HG02938 (cell line): ENCODE data around the gene C1QTNF8.

ENCODE experiments used
- ATAC-seq: cut with Tn5 transposase; IDR thresholded peaks from one replicate; pipeline ENCODE4 v1.9.1; 2021; ENCODE audit warnings: mild to moderate bottlenecking, moderate library complexity; ENCODE audit not compliant: unreplicated experiment

C1QTNF8 gene, protein sequence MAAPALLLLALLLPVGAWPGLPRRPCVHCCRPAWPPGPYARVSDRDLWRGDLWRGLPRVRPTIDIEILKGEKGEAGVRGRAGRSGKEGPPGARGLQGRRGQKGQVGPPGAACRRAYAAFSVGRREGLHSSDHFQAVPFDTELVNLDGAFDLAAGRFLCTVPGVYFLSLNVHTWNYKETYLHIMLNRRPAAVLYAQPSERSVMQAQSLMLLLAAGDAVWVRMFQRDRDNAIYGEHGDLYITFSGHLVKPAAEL

GRCh38 chr16:1096169-1097082, at the start of gene C1QTNF8:
Gene C1QTNF8, minus strand, starts transcription at chr16:1096244. Its CDS starts 1,322 bp downstream, at chr16:1094922.
- no peak for ATAC-seq

DNA sequence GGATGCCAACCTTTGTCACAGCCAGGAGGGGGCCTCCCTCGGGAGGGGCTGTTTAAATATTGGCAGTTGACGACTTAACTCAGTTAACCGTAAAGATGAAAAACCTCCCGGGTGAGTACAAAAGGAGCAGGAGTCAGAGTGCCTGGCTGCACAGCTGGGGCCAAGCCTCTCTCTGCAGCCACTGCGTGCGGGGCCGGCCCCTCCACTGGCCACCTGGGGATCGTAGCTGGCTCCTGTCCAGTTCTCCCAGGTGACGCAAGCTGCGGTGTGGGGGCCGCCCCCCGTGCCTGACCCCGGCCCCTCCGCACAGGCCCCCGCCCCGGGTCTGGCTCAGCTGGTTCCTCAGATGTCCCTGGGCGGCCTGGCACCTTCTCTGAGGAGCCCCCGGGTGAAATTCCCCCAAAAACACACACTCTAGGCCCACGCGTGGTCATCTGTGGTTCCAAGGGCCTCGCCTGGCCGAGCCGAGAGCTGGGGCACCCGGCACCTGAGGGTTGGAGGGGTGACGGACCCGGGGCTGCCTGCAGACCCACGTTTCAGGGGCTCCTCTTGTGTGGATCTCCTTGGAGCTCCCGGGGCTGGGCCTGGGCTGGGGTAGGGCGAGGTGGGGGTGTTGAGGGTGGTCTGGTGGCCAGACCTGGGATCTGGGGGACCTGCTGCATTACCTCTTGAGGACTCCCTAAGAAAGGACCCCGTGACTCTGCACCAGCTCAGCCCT, 49.5 kb upstream of the C1QTNF8 start:
- no peak for ATAC-seq

- ATAC-seq, result no peak
Observed at GRCh38 chr16:1144476-1145382, 48.7 kb upstream of the C1QTNF8 start.

DNA sequence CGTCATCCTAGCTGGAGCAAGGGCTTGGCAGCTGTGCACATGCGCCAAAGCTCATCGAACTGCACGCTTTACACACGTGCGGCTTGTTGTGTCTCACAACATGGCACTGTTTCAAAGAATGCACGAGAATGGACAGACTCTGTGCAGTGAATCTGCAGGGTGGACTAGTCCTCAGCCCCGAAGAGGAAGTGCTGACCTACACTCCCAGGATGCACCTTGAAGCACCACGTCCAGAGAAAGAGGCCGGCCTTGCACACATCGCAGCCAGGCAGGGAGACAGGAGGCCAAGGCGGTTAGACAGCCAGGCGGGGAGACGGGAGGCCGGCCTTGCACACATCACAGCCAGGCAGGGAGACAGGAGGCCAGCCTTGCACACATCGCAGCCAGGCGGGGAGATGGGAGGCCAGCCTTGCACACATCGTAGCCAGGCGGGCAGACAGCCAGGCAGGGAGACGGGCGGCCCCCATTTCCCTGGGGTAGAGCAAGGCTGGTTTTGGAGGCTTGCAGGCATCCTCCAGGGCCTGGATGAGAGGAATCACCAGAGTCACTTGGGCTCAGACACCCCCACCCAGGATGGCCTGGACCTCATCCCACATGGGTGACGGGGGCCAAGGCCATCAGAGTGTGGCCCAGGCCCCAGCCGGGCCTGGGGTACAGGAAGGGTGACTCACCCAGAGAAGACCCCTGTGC, 47.9 kb upstream of the C1QTNF8 start:
- no peak for ATAC-seq

- ATAC-seq, result no peak
Observed at GRCh38 chr16:1142911-1143310, 46.9 kb upstream of the C1QTNF8 start.

DNA sequence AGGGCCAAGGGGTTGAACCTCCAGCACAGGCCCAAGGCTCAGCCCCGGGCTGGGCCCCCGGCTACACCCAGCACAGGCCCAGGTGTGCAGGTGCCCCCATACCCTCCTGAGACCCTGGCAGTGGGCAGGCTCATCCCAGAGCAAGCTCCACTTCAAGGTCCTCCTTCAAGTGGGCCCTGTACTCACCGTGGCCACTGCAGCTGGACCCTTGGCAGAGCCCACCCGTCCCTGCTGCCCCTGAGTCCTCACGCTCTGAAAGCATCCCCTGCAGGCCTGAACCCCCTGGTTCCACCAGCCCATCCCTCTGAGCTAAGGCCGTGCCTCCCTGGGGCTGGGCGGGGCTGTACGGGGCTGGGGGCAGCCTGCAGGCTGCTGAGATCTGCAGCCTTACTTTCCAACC, 45.7 kb upstream of the C1QTNF8 start:
- ATAC-seq, result no peak

- no peak for ATAC-seq
Observed at GRCh38 chr16:1141191-1141590, 45.1 kb upstream of the C1QTNF8 start.

DNA sequence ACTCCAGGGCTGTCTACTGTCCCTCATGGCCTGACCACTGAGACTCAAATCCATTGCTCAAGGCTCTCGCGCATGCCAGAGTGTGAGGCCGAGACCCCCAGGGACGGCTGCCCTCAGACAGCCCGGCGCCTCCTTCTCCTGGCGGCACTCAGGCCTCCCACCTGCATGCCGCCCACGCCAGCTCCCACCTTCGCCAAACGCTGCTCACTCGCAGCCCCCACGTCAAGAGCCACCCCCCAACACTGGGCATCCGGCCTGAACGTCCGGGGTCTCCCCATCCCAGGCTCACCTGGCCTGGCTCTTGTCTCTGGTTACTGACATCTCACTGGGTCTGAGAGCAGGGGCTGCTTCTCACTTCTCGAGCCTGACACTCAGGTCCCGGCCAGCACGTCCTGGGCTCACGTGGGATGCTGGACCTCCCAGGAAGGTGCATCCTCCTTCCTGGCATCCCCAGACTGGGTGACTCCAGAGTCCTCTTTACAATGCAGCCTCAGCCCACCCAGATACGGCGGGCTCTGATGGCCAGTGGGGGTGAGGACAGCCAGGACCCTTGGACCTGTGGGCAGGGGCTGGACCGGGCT, 44.6 kb upstream of the C1QTNF8 start:
- no peak for ATAC-seq

- no peak for ATAC-seq
Observed at GRCh38 chr16:1137604-1138003, 41.6 kb upstream of the C1QTNF8 start.

DNA sequence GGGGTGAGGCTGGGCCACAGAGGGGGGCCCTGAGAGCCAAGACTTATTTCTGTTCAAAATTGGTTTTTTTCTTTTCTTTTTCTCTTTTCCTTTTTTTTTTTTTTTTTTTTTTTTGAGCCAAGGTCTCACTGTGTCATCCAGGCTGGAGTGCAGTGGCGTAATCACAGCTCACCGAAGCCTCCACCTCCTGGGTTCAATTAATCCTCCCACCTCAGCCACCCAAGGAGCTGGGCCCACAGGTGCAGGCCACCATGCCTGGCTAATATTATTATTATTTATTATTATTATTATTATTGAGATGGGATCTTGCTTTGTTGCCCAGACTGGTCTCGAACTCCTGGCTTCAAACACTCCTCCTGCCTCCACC, 39.4 kb upstream of the C1QTNF8 start:
- no peak for ATAC-seq

- no peak for ATAC-seq
Observed at GRCh38 chr16:1134776-1135458, 38.9 kb upstream of the C1QTNF8 start.

GRCh38 chr16:1133810-1134520, 37.9 kb upstream of the C1QTNF8 start:
- no peak for ATAC-seq

DNA sequence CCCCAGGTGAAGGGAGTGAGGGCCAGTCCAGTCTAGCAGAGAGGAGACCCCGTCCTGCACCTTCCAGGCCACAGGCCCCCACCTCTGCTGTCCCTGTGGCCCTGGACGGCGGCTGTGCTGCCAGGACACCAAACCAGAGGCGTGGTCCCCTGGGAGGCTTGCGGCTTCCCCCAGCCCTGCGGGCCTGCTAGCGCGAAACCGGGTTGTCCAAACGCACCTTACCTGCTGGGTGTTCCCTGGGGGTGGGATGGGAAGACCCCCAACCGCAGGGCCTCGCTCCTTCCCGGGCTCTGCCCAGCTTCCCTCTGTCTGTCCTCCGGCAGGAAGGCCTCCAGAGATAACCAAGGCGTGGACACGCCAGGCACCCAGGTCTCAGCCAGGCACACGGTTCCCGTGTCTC, 37.2 kb upstream of the C1QTNF8 start:
- ATAC-seq, result no peak

- ATAC-seq, result no peak
Observed at GRCh38 chr16:1132431-1132830, 36.4 kb upstream of the C1QTNF8 start.

GRCh38 chr16:1131378-1131994, 35.4 kb upstream of the C1QTNF8 start:
- ATAC-seq, result no peak

GRCh38 chr16:1130382-1130781, 34.3 kb upstream of the C1QTNF8 start:
- ATAC-seq, result no peak

DNA sequence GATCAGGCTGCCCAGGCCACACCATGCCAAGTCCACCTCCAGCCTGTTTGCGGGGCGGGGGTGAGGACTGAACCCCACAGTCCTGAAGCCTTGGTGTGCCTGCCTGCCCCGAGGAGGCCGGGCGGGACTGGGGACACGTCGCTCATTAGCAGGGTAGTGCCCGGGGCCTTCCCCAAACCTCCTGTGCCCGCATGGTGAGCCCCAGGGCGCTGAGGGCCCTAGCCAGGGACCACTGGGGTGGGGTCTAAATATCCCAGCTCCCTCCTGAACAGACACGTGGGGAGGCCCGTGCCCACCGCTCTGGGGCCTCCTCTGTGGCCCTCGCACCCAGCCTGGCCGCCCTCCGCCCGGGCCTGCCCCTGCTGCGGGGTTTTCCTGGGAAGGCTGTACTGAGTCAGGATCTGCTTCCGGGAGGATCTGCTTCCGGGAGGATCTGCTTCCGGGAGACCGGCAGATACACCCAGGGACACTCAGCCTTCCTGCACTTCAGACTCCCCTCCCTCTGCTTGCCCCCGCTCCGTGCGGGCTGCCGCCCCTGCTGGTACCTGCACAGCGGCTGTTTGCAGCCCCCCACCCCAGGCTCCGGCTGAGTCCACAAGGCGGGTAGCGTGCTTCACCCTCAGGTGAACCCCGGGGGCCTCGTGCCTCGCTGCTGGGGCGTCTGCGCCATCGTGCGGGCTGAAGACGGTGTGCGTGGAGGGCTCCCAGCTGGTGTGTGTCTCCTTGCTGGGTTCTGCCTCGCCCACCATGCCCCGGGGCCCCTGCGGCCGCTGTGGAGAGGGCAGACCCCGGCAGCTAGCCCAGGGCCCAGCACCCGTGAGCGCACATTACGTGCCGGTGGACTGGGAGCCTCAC, 33.3 kb upstream of the C1QTNF8 start:
- no peak for ATAC-seq
